Measurements from ENCODE around the gene TRIM63.
"Not testable (repeated sequence)": the region's sequence is repeated elsewhere in the genome, so short reads cannot be mapped to it uniquely, and the experiment has no call there.

TRIM63 gene

DNA sequence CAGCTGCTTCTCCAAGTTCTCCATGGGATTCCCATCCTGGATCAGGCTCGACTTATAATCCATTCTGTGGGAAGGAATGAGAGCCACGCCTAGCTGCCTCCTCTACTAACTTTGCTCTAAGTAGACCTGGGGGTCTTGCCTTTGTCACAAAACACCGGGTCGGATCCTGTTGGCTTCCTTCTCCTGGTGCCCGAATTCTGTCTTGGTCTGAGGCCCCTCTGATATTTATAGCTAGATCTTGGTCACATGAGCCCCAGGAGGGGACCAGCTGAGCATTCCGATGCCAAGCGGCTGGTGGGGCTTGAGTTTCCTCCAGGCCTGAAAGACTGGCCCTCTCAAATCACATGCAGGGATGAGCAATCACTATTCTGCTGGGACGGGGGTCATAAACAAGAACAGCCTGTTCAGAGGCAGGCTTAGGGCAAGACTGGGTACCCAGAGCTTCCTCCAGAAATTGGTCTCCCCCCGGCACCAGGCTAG is at the start of gene TRIM63:
Gene TRIM63, minus strand, starts transcription at position 199 of the 480 bp plus-strand sequence. Its CDS starts 136 bp downstream, at position 63.
- Histone ChIP-seq H3K4me1 (ENCODE audit: insufficient read depth, insufficient read length) (peaks cover 21% of the 10 kb centered on the region), H3K27me3 (ENCODE audit: insufficient read depth, insufficient read length) (no peaks in the 10 kb centered on the region), H3K9me3 (ENCODE audit: insufficient read depth, low read length) (no peaks in the 10 kb centered on the region), H3K36me3 (ENCODE audit: insufficient read depth, insufficient read length, low read length) (no peaks in the 10 kb centered on the region), H3K4me3 (ENCODE audit: insufficient read length, low read depth) (no peak within 1 kb of the TSS), H3K9ac (ENCODE audit: insufficient read length, low read depth) (peak within 1 kb of the TSS; percentile 45)
- no peak for DNase-seq (ENCODE audit: low read depth, low spot score)
- TF ChIP-seq YY1 (IDR thresholded peaks at IDR 0.05; ENCODE audit: insufficient read depth, insufficient read length), result no peak
- TF ChIP-seq SUZ12 (IDR thresholded peaks at IDR 0.05; ENCODE audit: extremely low read depth, insufficient read depth, insufficient read length), result no peak
- no peak for TF ChIP-seq ZNF274 (IDR thresholded peaks at IDR 0.05; ENCODE audit: low read depth, low read length)

DNA sequence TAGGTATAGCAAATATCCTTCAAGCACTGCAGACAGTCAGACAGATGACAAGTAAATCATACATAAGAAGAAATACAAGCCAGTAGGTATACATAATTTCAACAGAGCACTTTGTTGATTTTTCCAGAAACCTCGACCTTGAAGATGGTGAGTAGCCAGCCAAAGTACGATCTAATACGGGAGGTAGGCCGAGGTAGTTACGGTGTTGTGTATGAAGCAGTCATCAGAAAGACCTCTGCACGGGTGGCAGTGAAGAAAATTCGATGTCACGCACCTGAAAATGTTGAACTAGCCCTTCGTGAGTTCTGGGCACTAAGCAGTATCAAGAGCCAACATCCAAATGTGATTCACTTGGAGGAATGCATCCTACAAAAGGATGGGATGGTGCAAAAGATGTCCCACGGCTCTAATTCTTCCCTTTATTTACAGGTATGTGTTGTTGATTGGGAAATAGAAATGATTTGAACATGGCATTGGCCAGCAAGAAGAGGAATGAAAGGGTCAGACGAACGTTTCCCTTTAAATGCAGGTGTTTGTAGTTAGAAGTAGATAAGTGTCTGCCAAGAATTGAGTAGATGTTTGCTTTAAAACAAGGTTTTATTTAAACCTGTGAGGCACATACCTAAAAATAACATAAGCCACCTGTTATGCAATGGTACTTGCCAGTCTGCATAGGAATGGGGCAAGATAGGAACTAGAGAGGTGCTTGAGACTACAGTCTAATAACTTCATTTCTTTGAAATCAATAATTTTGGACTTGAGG is 46.9 kb upstream of the TRIM63 start:
- no peak for DNase-seq (ENCODE audit: low read depth, low spot score)
- Histone ChIP-seq H3K4me3 (ENCODE audit: insufficient read length, low read depth) (no peak overlapping the region), H3K36me3 (ENCODE audit: insufficient read depth, insufficient read length, low read length) (peaks cover 10% of the 10 kb centered on the region), H3K4me1 (ENCODE audit: insufficient read depth, insufficient read length) (no peaks in the 10 kb centered on the region), H3K27me3 (ENCODE audit: insufficient read depth, insufficient read length) (peaks cover 12% of the 10 kb centered on the region), H3K9ac (ENCODE audit: insufficient read length, low read depth) (no peak overlapping the region), H3K9me3 (ENCODE audit: insufficient read depth, low read length) (no peaks in the 10 kb centered on the region)
- TF ChIP-seq YY1 (IDR thresholded peaks at IDR 0.05; ENCODE audit: insufficient read depth, insufficient read length) (no peak), ZNF274 (IDR thresholded peaks at IDR 0.05; ENCODE audit: low read depth, low read length) (no peak), SUZ12 (IDR thresholded peaks at IDR 0.05; ENCODE audit: extremely low read depth, insufficient read depth, insufficient read length) (no peak)

DNA sequence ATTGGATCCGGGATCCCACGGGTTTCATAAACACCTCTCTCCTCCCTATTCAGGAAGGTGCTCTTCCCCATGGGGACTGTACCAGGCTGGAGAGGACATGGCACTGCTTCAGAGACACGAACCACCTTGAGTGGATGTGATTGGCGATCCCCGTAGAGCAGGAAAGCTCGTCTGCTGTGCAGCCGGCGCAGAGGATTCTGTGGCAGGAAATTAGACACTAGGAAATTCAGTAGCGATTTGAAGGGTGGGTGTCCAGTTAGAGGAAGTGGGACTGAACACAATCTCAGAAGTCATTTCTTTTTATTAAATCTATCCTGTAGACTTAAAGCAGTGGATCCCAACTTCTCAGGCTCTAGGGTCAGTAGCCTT is 45.0 kb upstream of the TRIM63 start:
- H3K36me3 ChIP-seq (ENCODE audit: insufficient read depth, insufficient read length, low read length), result peaks cover 10% of the 10 kb centered on the region
- H3K27me3 ChIP-seq (ENCODE audit: insufficient read depth, insufficient read length), result peaks cover 18% of the 10 kb centered on the region
- DNase-seq (ENCODE audit: low read depth, low spot score), result no peak
- no peaks in the 10 kb centered on the region for H3K4me1 ChIP-seq (ENCODE audit: insufficient read depth, insufficient read length)
- no peaks in the 10 kb centered on the region for H3K9me3 ChIP-seq (ENCODE audit: insufficient read depth, low read length)
- no peak for TF ChIP-seq SUZ12 (IDR thresholded peaks at IDR 0.05; ENCODE audit: extremely low read depth, insufficient read depth, insufficient read length)
- no peak for TF ChIP-seq YY1 (IDR thresholded peaks at IDR 0.05; ENCODE audit: insufficient read depth, insufficient read length)
- TF ChIP-seq ZNF274 (IDR thresholded peaks at IDR 0.05; ENCODE audit: low read depth, low read length), result no peak
- H3K9ac ChIP-seq (ENCODE audit: insufficient read length, low read depth), result peak overlapping the region; percentile 99
- peak overlapping the region; percentile 99 for H3K4me3 ChIP-seq (ENCODE audit: insufficient read length, low read depth)

DNA sequence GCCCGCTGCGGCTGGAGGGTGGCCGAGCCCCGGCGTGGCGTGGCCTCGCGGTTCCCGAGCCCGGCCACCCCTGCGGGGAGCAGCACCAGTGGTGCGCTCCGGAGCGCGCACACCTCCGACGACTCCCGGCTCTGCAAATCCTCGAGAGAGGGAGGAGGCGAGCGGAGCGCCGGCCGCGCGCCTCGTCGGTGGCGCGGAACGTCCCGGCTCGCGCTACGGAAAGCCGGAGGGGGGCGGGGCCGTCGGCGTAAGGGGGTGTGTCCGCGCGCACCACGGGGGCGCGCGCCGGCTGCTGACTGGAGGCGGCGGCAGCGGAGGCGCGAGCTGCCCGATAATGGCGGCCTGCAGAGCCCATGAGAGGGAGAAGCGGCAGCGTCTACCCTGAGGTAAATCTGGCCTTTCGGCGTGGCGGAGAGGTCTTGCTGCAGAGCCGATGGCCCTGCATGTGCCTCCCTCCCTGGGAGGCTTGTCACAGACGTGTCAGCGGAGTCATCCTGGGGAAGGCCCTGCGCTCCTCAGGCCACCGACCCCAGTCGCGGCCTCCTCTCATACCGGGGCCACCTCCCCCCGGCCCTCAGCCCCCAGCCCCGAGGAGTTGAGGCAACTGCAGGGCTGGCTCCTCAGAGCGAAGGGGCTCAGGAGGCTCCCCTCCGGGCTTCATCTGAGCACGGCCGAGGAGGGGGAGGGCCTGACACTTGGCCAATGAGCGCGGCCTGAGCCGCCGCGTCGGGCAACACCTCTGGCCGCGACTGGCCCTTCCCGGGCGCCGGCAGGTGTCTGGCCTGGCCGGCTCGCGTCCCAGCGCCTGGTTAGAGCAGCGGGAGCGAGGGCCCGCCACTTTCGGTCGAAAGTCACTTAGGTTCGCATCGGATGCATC is 44.3 kb upstream of the TRIM63 start, which contains the start of gene PDIK1L:
Gene PDIK1L, plus strand, starts transcription at position 295 of the 877 bp plus-strand sequence. CDS start 2,485 bp downstream, outside the sequence.
- Histone ChIP-seq H3K4me3 (ENCODE audit: insufficient read length, low read depth) (peak within 1 kb of the TSS; percentile 99), H3K27me3 (ENCODE audit: insufficient read depth, insufficient read length) (peaks cover 18% of the 10 kb centered on the region), H3K4me1 (ENCODE audit: insufficient read depth, insufficient read length) (no peaks in the 10 kb centered on the region), H3K9ac (ENCODE audit: insufficient read length, low read depth) (peak within 1 kb of the TSS; percentile 99), H3K36me3 (ENCODE audit: insufficient read depth, insufficient read length, low read length) (peaks cover 10% of the 10 kb centered on the region), H3K9me3 (ENCODE audit: insufficient read depth, low read length) (no peaks in the 10 kb centered on the region)
- TF ChIP-seq SUZ12 (IDR thresholded peaks at IDR 0.05; ENCODE audit: extremely low read depth, insufficient read depth, insufficient read length), result no peak
- TF ChIP-seq ZNF274 (IDR thresholded peaks at IDR 0.05; ENCODE audit: low read depth, low read length), result no peak
- TF ChIP-seq YY1 (IDR thresholded peaks at IDR 0.05; ENCODE audit: insufficient read depth, insufficient read length), result peak; percentile 73
- peak; percentile 97 for DNase-seq (ENCODE audit: low read depth, low spot score)

DNA sequence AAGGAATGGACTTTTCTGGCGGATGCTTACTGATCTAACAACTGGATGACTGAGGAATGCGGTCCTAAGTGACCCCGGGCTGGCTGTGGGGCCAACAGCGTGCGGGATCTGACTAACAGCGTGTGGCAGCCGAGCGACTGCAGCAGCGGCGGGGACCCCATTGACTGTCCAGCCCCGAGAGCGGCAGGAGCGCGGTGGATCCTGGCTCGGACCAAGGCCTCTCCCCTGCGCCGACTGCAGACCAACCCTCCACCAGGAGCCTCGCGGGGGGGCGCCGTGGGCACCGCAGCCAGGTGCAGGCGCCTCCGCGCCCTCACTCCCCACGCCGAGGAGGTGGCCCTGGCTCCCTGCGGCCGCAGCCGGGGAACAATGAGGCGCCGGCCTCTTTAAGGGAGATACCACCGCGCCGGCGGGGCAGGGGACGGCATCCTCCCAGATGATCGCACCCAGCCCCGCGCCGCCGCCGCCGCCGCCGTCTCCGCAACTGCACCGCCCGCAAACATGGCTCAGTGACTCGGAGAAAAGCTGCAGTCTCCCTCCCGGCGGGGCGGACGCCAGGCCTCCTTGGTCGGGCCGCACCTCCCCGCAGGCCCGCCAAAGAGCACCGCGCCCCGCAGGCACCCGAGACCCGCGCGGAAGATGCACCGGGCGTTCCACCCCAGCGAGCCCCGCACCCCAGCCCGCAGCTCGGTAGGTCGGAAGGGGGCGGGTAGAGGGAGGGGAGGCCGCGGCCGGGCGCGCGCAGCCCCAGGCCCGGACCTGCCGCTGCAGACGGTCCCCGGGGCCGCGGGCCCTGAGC is 43.5 kb upstream of the TRIM63 start:
- Histone ChIP-seq H3K27me3 (ENCODE audit: insufficient read depth, insufficient read length) (peaks cover 18% of the 10 kb centered on the region), H3K4me3 (ENCODE audit: insufficient read length, low read depth) (peak overlapping the region; percentile 99), H3K36me3 (ENCODE audit: insufficient read depth, insufficient read length, low read length) (peaks cover 10% of the 10 kb centered on the region), H3K4me1 (ENCODE audit: insufficient read depth, insufficient read length) (no peaks in the 10 kb centered on the region), H3K9ac (ENCODE audit: insufficient read length, low read depth) (peak overlapping the region; percentile 99), H3K9me3 (ENCODE audit: insufficient read depth, low read length) (no peaks in the 10 kb centered on the region)
- DNase-seq (ENCODE audit: low read depth, low spot score), result peak; percentile 63
- TF ChIP-seq YY1 (IDR thresholded peaks at IDR 0.05; ENCODE audit: insufficient read depth, insufficient read length), result no peak
- TF ChIP-seq SUZ12 (IDR thresholded peaks at IDR 0.05; ENCODE audit: extremely low read depth, insufficient read depth, insufficient read length), result no peak
- no peak for TF ChIP-seq ZNF274 (IDR thresholded peaks at IDR 0.05; ENCODE audit: low read depth, low read length)

DNA sequence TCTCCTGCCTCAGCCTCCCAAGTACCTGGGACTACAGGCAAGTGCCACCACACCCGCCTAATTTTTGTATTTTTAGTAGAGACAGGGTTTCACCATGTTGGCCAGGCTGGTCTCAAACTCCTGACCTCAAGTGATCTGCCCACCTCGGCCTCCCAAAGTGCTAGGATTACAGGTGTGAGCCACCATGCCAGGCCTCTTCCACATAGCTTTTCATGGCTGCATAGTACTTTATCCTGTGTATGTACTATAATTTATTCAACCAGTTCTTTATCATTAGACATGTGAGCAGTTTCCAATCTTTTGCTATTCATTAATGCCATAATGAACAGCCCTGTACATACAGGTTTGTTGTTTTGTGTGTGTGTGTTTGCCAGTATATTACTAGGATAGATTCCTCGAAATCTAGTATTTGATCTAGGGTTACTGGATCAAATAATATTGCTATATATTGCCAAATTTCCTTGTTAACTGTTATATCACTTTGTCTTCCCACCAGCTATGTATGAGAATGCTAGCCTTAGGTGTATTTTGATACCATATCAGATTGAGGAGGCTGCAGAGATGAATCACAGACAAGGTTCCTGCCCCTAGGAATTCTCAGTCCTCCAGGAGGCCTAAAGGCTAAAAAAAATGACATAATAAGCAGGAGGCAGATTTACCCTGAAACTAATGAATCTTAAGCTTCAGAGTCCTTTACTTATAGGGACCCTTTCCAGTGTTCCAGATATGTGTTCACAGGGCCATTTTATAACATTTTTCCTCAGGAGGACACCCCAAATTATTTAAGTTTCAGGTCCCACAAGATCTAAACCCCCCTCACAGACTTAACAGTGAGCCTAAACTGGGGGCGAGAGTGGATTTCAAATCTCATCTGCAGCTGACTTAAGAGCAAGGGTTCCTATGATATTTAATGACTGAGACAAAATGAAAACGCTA is 42.1 kb upstream of the TRIM63 start:
- Histone ChIP-seq H3K9ac (ENCODE audit: insufficient read length, low read depth) (peak overlapping the region; percentile 99), H3K4me1 (ENCODE audit: insufficient read depth, insufficient read length) (no peaks in the 10 kb centered on the region), H3K27me3 (ENCODE audit: insufficient read depth, insufficient read length) (peaks cover 18% of the 10 kb centered on the region), H3K36me3 (ENCODE audit: insufficient read depth, insufficient read length, low read length) (peaks cover 4% of the 10 kb centered on the region), H3K9me3 (ENCODE audit: insufficient read depth, low read length) (no peaks in the 10 kb centered on the region), H3K4me3 (ENCODE audit: insufficient read length, low read depth) (no peak overlapping the region)
- TF ChIP-seq SUZ12 (IDR thresholded peaks at IDR 0.05; ENCODE audit: extremely low read depth, insufficient read depth, insufficient read length) (no peak), YY1 (IDR thresholded peaks at IDR 0.05; ENCODE audit: insufficient read depth, insufficient read length) (no peak), ZNF274 (IDR thresholded peaks at IDR 0.05; ENCODE audit: low read depth, low read length) (no peak)
- DNase-seq (ENCODE audit: low read depth, low spot score), result no peak

DNA sequence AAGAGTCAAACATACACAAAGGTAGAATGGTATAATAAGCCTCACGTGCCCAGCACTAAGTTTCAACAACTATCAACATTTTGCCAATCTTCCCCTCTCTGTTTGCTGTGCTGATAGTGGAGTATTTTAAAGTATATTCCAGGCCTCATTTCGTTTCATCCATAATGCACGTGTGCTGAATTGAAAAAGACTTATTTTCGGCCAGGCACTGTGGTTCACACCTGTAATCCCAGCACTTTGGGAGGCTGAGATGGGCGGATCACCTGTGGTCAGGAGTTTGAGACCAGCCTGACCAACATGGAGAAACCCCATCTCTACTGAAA is 37.8 kb upstream of the TRIM63 start:
- H3K4me1 ChIP-seq (ENCODE audit: insufficient read depth, insufficient read length); DNase-seq (ENCODE audit: low read depth, low spot score); H3K9ac ChIP-seq (ENCODE audit: insufficient read length, low read depth); H3K4me3 ChIP-seq (ENCODE audit: insufficient read length, low read depth); H3K9me3 ChIP-seq (ENCODE audit: insufficient read depth, low read length); H3K36me3 ChIP-seq (ENCODE audit: insufficient read depth, insufficient read length, low read length): not testable (repeated sequence)
- peaks cover 18% of the 10 kb centered on the region for H3K27me3 ChIP-seq (ENCODE audit: insufficient read depth, insufficient read length)
